HepG2 (cell line): ENCODE data around the gene PTTG1IP2. TPM values are rescaled to one million over a fixed set of nuclear protein-coding genes. Genes with fewer than 3 reads are reported as not detected.

Experiments used
- ATAC-seq: fragments of 200-7000 bp; cut with Tn5 transposase; 3 replicates; pipeline ENCODE4 v1.9.1; 2020; ENCODE audit warnings: mild to moderate bottlenecking, moderate library complexity
- BruUV-seq: library from RNA; stranded (reverse); fragments of 400-500 nt; replicated peaks from 2 replicates; lab custom pipeline; 2021; lab: Mats Ljungman, UMichigan
- CTCF ChIA-PET: fragments of 300-600 bp; formaldehyde crosslinking; extraction: SDS; loops from one replicate; lab custom pipeline; 2021; ENCODE audit warnings: low total read pairs, inconsistent platforms, low intra/inter-chr PET ratio; lab: Yijun Ruan, JAX
- POLR2A ChIA-PET: fragments of 350-600 bp; sonication (Branson Sonifier 250); formaldehyde crosslinking; loops from one replicate; lab custom pipeline; 2020; ENCODE audit warnings: antibody characterized with exemption, inconsistent platforms; lab: Yijun Ruan, JAX
- DNase-seq: peaks from one replicate; pipeline ENCODE4 v3.0.0-alpha.2; 2015; ENCODE audit warnings: low spot score
- FAIRE-seq: peaks from 3 replicates; lab custom pipeline; 2011; peaks lifted over from hg19 to GRCh38; lab: Jason Lieb, UNC
- H2AFZ ChIP-seq: one replicate; pipeline ENCODE4 v1.6.1; 2011; ENCODE audit warnings: low read length, inconsistent platforms
- H3K27ac ChIP-seq: fragments of 300-600 bp; 3 replicates; pipeline ENCODE4 v1.8.0; 2011; ENCODE audit warnings: mixed run types, mild to moderate bottlenecking, mixed read lengths, low read length, inconsistent platforms; ENCODE audit not compliant: insufficient read depth; ENCODE audit errors: extremely low read length
- H3K27me3 ChIP-seq, 2 experiments: fragments of 200-600 bp in 1 of 2; 2 replicates in 1 of 2; 3 replicates in 1 of 2; pipeline versions ENCODE4 v1.6.0 to v1.8.0; 2011; ENCODE audit warnings: low read length in 2 of 2, mild to moderate bottlenecking in 2 of 2, moderate library complexity in 2 of 2, inconsistent platforms in 1 of 2; ENCODE audit not compliant: insufficient read depth in 2 of 2, control insufficient read depth in 1 of 2
- H3K36me3 ChIP-seq, 2 experiments: fragments of 200-600 bp in 1 of 2; replicated peaks in 1 of 2; 2 replicates in 1 of 2; 3 replicates in 1 of 2; pipeline versions ENCODE4 v1.5.1 to v1.8.0; 2011; ENCODE audit warnings: low read length in 2 of 2, inconsistent platforms in 1 of 2; ENCODE audit not compliant: insufficient read depth in 2 of 2, control insufficient read depth in 1 of 2
- H3K4me1 ChIP-seq: 2 replicates; pipeline ENCODE4 v1.5.1; 2012; ENCODE audit warnings: low read length, inconsistent platforms; ENCODE audit not compliant: insufficient read depth
- H3K4me2 ChIP-seq: 2 replicates; pipeline ENCODE4 v1.6.0; 2011; ENCODE audit warnings: low read depth, low read length, inconsistent platforms
- H3K4me3 ChIP-seq, 3 experiments: fragments of 200-600 bp in 1 of 3; sonication (generic), shearing (Covaris generic) in 1 of 3; replicated peaks in 1 of 3; 2 replicates each; pipeline ENCODE4 v1.5.1; 2011 to 2016; ENCODE audit warnings: low read length in 3 of 3, inconsistent platforms in 2 of 3, low read depth in 2 of 3, mild to moderate bottlenecking in 2 of 3, control low read depth in 1 of 3, mixed read lengths in 1 of 3; ENCODE audit not compliant: insufficient read depth in 1 of 3
- H3K79me2 ChIP-seq: one replicate; pipeline ENCODE4 v1.6.1; 2011; ENCODE audit warnings: low read length, inconsistent platforms; ENCODE audit not compliant: insufficient read depth
- H3K9ac ChIP-seq: 2 replicates; pipeline ENCODE4 v1.6.0; 2011; ENCODE audit warnings: mild to moderate bottlenecking, low read depth, low read length, inconsistent platforms; ENCODE audit not compliant: insufficient read depth
- H3K9me3 ChIP-seq: 2 replicates; pipeline ENCODE4 v1.5.1; 2012; ENCODE audit warnings: mild to moderate bottlenecking, low read length
- H4K20me1 ChIP-seq: 2 replicates; pipeline ENCODE4 v1.6.0; 2011; ENCODE audit warnings: inconsistent platforms, mild to moderate bottlenecking, low read length, moderate library complexity; ENCODE audit not compliant: insufficient read depth
- BCL6 ChIP-seq: IDR thresholded peaks from 2 replicates; pipeline ENCODE4 v1.6.1; 2016; ENCODE audit warnings: missing genetic modification reagents, missing compliant biosample characterization
- GTF2F1 ChIP-seq: fragments of 150-350 bp; IDR thresholded peaks from 2 replicates; pipeline ENCODE4 v1.6.1; 2014; ENCODE audit warnings: low read length
- JARID2 ChIP-seq: sonication (generic); formaldehyde crosslinking; IDR thresholded peaks from 2 replicates; pipeline ENCODE4 v1.8.1; 2023; ENCODE audit warnings: missing genetic modification reagents, inconsistent platforms; ENCODE audit not compliant: insufficient replicate concordance
- MAFG ChIP-seq: sonication (generic); formaldehyde crosslinking; IDR thresholded peaks from 2 replicates; pipeline ENCODE4 v1.5.1; 2020; ENCODE audit warnings: mild to moderate bottlenecking, missing genetic modification reagents
- NFE2 ChIP-seq: sonication (generic); formaldehyde crosslinking; IDR thresholded peaks from 2 replicates; pipeline ENCODE4 v1.4.0; 2020; ENCODE audit warnings: missing genetic modification reagents
- REST ChIP-seq, 2 experiments: IDR thresholded peaks; 2 replicates each; pipeline ENCODE4 v1.6.1; 2011 to 2012; ENCODE audit warnings: low read length in 2 of 2, borderline replicate concordance in 1 of 2, low read depth in 1 of 2, mild to moderate bottlenecking in 1 of 2, moderate library complexity in 1 of 2
- RXRA ChIP-seq: sonication (generic); formaldehyde crosslinking; IDR thresholded peaks from 2 replicates; pipeline ENCODE4 v1.5.1; 2020; ENCODE audit warnings: missing genetic modification reagents
- SMAD1 ChIP-seq: sonication (generic); formaldehyde crosslinking; IDR thresholded peaks from 2 replicates; pipeline ENCODE4 v1.4.0; 2020; ENCODE audit warnings: missing genetic modification reagents, low read depth, mild to moderate bottlenecking, borderline replicate concordance
- ZBTB37 ChIP-seq: sonication (generic); formaldehyde crosslinking; IDR thresholded peaks from 2 replicates; pipeline ENCODE4 v1.4.0; 2020; ENCODE audit warnings: mild to moderate bottlenecking, missing genetic modification reagents
- ZFY ChIP-seq: sonication (generic); formaldehyde crosslinking; IDR thresholded peaks from 2 replicates; pipeline ENCODE4 v1.4.0; 2020; ENCODE audit warnings: missing genetic modification reagents
- ZNF143 ChIP-seq: sonication (generic); formaldehyde crosslinking; IDR thresholded peaks from 2 replicates; pipeline ENCODE4 v1.4.0; 2020; ENCODE audit warnings: missing genetic modification reagents
- ZNF367 ChIP-seq: sonication (generic); formaldehyde crosslinking; IDR thresholded peaks from 2 replicates; pipeline ENCODE4 v1.4.0; 2020; ENCODE audit warnings: missing genetic modification reagents, borderline replicate concordance
- ZNF577 ChIP-seq: sonication (generic); formaldehyde crosslinking; IDR thresholded peaks from 2 replicates; pipeline ENCODE4 v1.4.0; 2020; ENCODE audit warnings: mild to moderate bottlenecking, low read depth, missing genetic modification reagents, borderline replicate concordance
- ZNF674 ChIP-seq: sonication (generic); formaldehyde crosslinking; IDR thresholded peaks from 2 replicates; pipeline ENCODE4 v1.5.0; 2020; ENCODE audit warnings: low read depth, mild to moderate bottlenecking, missing genetic modification reagents
- WGBS: methylation state at CpG from one replicate; pipeline ENCODE4 v1.1.6; 2017; ENCODE audit warnings: low lambda C conversion rate; 5-methylcytosine and 5-hydroxymethylcytosine counted together
- in situ Hi-C: cut with HindIII; loops from 2 replicates; pipeline ENCODE4 v1.10.0; 2017; ENCODE audit warnings: low pct_unique_long_range_greater_than_20kb; ENCODE audit not compliant: extremely low pct_ligation_motif_present
- intact Hi-C: fragments of 100-400 bp; cut with micrococcal nuclease; formaldehyde crosslinking; loops from one replicate; pipeline ENCODE4 v1.10.0; 2022; ENCODE audit not compliant: unreplicated experiment
- polyA plus RNA-seq, 8 experiments: library from polyadenylated mRNA; depleted of rRNA in 3 of 8; stranded (reverse) in 7 of 8; unstranded in 1 of 8; fragments of >200 nt; fragmentation: Illumina TruSeq in 4 of 8; extraction: Trizol in 4 of 8; gene quantifications; 2 replicates each; pipeline versions ENCODE4 v1.2.1 to v1.2.3, GENCODE V29; 2011 to 2016; ENCODE audit warnings: low read depth in 4 of 8, missing spikeins in 1 of 8, mixed read lengths in 1 of 8; ENCODE audit not compliant: insufficient read depth in 1 of 8
- total RNA-seq, 5 experiments: library from RNA; depleted of rRNA; stranded (reverse); fragments of >200 nt; fragmentation: Illumina TruSeq; extraction: Trizol; gene quantifications; 2 replicates each; pipeline ENCODE4 v1.2.3, GENCODE V29; 2016; ENCODE audit warnings: low read depth in 1 of 5

The PTTG1IP2 gene
- total and polyA plus RNA-seq, 2 of the 13 experiments (the other 11 are each of a cell fraction or from before 2014, with no cell fraction given), result not detected

- FAIRE-seq, result no peak
- ChIA-PET CTCF (no interaction called here), POLR2A (no interaction called here)
- TF ChIP-seq NFE2 (CRISPR knock-in tag), result no peak
- TF ChIP-seq RXRA (CRISPR knock-in tag), result no peak
- no peak for TF ChIP-seq BCL6 (CRISPR knock-in tag)
- Histone ChIP-seq H3K79me2 (no peaks in the 10 kb centered on the region), H3K4me2 (no peak overlapping the region), H3K27ac (no peak overlapping the region), H3K9ac (no peak overlapping the region), H3K36me3 (no peaks in the 10 kb centered on the region), H3K4me1 (no peaks in the 10 kb centered on the region), H3K9me3 (no peaks in the 10 kb centered on the region), H4K20me1 (no peaks in the 10 kb centered on the region), H3K4me3 (no peak overlapping the region), H2AFZ (no peak overlapping the region), H3K27me3 (no peaks in the 10 kb centered on the region)
- in situ Hi-C loops, result no loop called here
- intact Hi-C loops, result no loop called here
- ATAC-seq, result no peak
- no TSS peak for BruUV-seq
- DNase-seq, result no peak
- 0% methylated on average over 1 of the region's 1 CpG for WGBS
These were observed 25.8 kb downstream of the PTTG1IP2 start for GRCh38 chr7:90495241-90495640.

GRCh38 chr7:90502539-90502938, 33.1 kb downstream of the PTTG1IP2 start:
- no peak overlapping the region for H2AFZ ChIP-seq
- in situ Hi-C loops, result no loop called here
- 48% methylated on average over 4 of the region's 4 CpGs for WGBS
- FAIRE-seq, result no peak
- no peak overlapping the region for H3K27ac ChIP-seq
- TF ChIP-seq JARID2 (CRISPR knock-in tag), result no peak
- TF ChIP-seq ZBTB37 (CRISPR knock-in tag), result no peak
- TF ChIP-seq MAFG, result no peak
- no peak for TF ChIP-seq GTF2F1
- no peak for TF ChIP-seq SMAD1 (CRISPR knock-in tag)
- no peak for TF ChIP-seq REST (IDR thresholded peaks at IDR 0.05; ENCODE audit: borderline replicate concordance in 1 of 2, low read depth in 1 of 2, low read length in 2 of 2)
- no peak for TF ChIP-seq ZNF367 (CRISPR knock-in tag)
- TF ChIP-seq ZNF674 (CRISPR knock-in tag), result no peak
- TF ChIP-seq ZNF577 (CRISPR knock-in tag), result no peak
- TF ChIP-seq ZFY, result no peak
- no peak for TF ChIP-seq ZNF143
- TF ChIP-seq, all 625 proteins: peak for 0
- Histone ChIP-seq H3K4me1 (no peaks in the 10 kb centered on the region), H3K27me3 (no peaks in the 10 kb centered on the region), H3K79me2 (no peaks in the 10 kb centered on the region), H3K36me3 (no peaks in the 10 kb centered on the region), H3K4me3 (no peak overlapping the region), H3K4me2 (no peak overlapping the region), H3K9ac (no peak overlapping the region), H4K20me1 (no peaks in the 10 kb centered on the region), H3K9me3 (no peaks in the 10 kb centered on the region)
- intact Hi-C loops, result no loop called here
- ATAC-seq, result no peak
- no TSS peak for BruUV-seq
- no peak for DNase-seq
- POLR2A ChIA-PET, result no interaction called here
- CTCF ChIA-PET, result no interaction called here
